Heart left ventricle (tissue), 16 donors: Measurements from ENCODE around the gene CHCHD6. TPM values are rescaled to one million over a fixed set of nuclear protein-coding genes. Genes with fewer than 3 reads are reported as not detected.

Experiments used
- ATAC-seq, 4 donors: fragments of 200-7000 bp; cut with Tn5 transposase; one replicate each; pipeline ENCODE4 v1.9.1; 2020 to 2022; ENCODE audit warnings: moderate library complexity in 4 of 4, mild to moderate bottlenecking in 3 of 4, moderate number of reproducible peaks in 1 of 4
- DNase-seq, 5 donors: peaks; one replicate each; pipeline ENCODE4 v3.0.0-alpha.2; 2020
- H3K27ac ChIP-seq, 12 donors: fragments of 200-600 bp; sonication (generic) in 4 of 12; one replicate each; pipeline versions ENCODE4 v1.5.0 to v1.8.0; 2016 to 2022; ENCODE audit warnings: mild to moderate bottlenecking in 2 of 12
- H3K27me3 ChIP-seq, 9 donors: fragments of 200-600 bp; sonication (generic) in 2 of 9; one replicate each; pipeline versions ENCODE4 v1.5.1 to v1.8.0; 2016 to 2022; ENCODE audit warnings: mild to moderate bottlenecking in 3 of 9
- H3K36me3 ChIP-seq, 9 donors: fragments of 200-600 bp; sonication (generic) in 2 of 9; one replicate each; pipeline versions ENCODE4 v1.5.0 to v1.8.0; 2018 to 2022; ENCODE audit warnings: mild to moderate bottlenecking in 2 of 9
- H3K4me1 ChIP-seq, 12 donors: fragments of 200-600 bp; sonication (generic) in 4 of 12; one replicate each; pipeline versions ENCODE4 v1.5.0 to v1.8.0; 2016 to 2022; ENCODE audit warnings: mild to moderate bottlenecking in 3 of 12
- H3K4me3 ChIP-seq, 12 donors: fragments of 200-600 bp; sonication (generic) in 4 of 12; one replicate each; pipeline versions ENCODE4 v1.5.0 to v1.8.0; 2017 to 2022; ENCODE audit warnings: mild to moderate bottlenecking in 9 of 12, moderate library complexity in 4 of 12
- H3K9me3 ChIP-seq, 12 donors: fragments of 200-600 bp; sonication (generic) in 4 of 12; one replicate each; pipeline versions ENCODE4 v1.5.0 to v1.8.0; 2016 to 2022; ENCODE audit warnings: mild to moderate bottlenecking in 1 of 12
- CTCF ChIP-seq, 12 donors: fragments of 200-600 bp; sonication (generic) in 4 of 12; IDR thresholded peaks; one replicate each; pipeline versions ENCODE4 v1.5.0 to v1.8.0; 2018 to 2022; ENCODE audit warnings: antibody characterized with exemption in 12 of 12, mild to moderate bottlenecking in 5 of 12
- POLR2A ChIP-seq, 2 donors: fragments of 450-650 bp; IDR thresholded peaks; one replicate each; pipeline ENCODE4 v1.6.1; 2017; ENCODE audit warnings: antibody characterized with exemption in 2 of 2, mild to moderate bottlenecking in 2 of 2, moderate library complexity in 2 of 2
- whole genome bisulfite sequencing, 4 donors: extraction: QIAGEN DNeasy Blood & Tissue Kit in 2 of 4; methylation state at CpG; one replicate each; pipeline versions ENCODE4 v1.1.5 to v1.1.7; 2013 to 2018; 5-methylcytosine and 5-hydroxymethylcytosine counted together
- intact Hi-C, 10 donors: fragments of 100-400 bp; cut with DNase I; formaldehyde crosslinking; loops; one replicate each; pipeline versions ENCODE4 v1.11.1 to v1.14.2; 2022
- polyA plus RNA-seq, 2 donors: library from polyadenylated mRNA; stranded (reverse); fragments of 200-250 nt; gene quantifications; one replicate each; pipeline ENCODE4 v1.2.3, GENCODE V29; 2013
- total RNA-seq, 9 donors: library from RNA; depleted of rRNA in 2 of 9; stranded (reverse); fragments of >200 nt in 2 of 9; fragmentation: NEBNext Ultra II Directional in 3 of 9; extraction: Animal tissue kit (Norgen Biotek cat#: 25700) in 3 of 9; gene quantifications; one replicate each; pipeline versions ENCODE4 v1.1.0 to v1.2.4, GENCODE V29; 2016 to 2023
- donor health status: ischemic (EF 13 %, LVEDD 7.1; RV severe dilation, severe dysfunction).
- donor health status: healthy with polysubstance abuse.
- donor health status: DM: no; HTN: yes; CAD: no.
- donor health status: DM: no; HTN: no; CAD: no.
- donor health status: ischemic (EF 25% LVEDD 6.9; RV normal size, moderate dysfunction).
- donor health status: ischemic (EF 25% LVEDD 5.7; RV mildly dilated, moderate dysfunction).
- donor health status: healthy.
- donor health status: DM: yes; HTN: yes; CAD: no.
- donor health status: ischemic (EF 35%, LVEDD 5.7; RV mildly dilated, moderate dysfunction).
- donor health status: nonischemic (EF 11% LVEDD 7.7; RV severe dilation, severe dysfunction).
- donor health status: DM: yes; HTN: yes; CAD: no.
- donor health status: PGD.
- donor health status: ischemic (EF 29% LVEDD 5.4; RV normal size, mild dysfunction).
- donor health status: nonischemic (EF 23%, LVEDD 6.1; RV moderate dilation, normal function).

CHCHD6 gene
- total and polyA plus RNA-seq, 11 donors, result 7.7 to 29.3 (median 11.6) TPM

GRCh38 chr3:126982471-126983175, 278.6 kb downstream of the CHCHD6 start, which contains the start of gene PLXNA1:
Gene PLXNA1 (plus strand): TSS chr3:126983115. CDS start chr3:126988594, 5,479 bp downstream.
- ATAC-seq (peak; percentile 47 to 85 (median 78)), DNase-seq (peak; percentile 76 to 91 (median 77))
- WGBS, 4 donors, result 1 to 3% (median 1%) methylated on average over 32 to 89 of the region's 89 CpGs
- Histone ChIP-seq H3K4me1 (peaks cover 0 to 50% (median 24%) of the 10 kb centered on the region in 12 donors), H3K36me3 (no peaks in the 10 kb centered on the region), H3K9me3 (no peaks in the 10 kb centered on the region), H3K27me3 (peaks cover 0 to 4% (median 0%) of the 10 kb centered on the region in 9 donors), H3K4me3 (peak within 1 kb of the TSS; percentile 60 to 91 (median 78)), H3K27ac (peak within 1 kb of the TSS in 11 of 12 donors; percentile 60 to 93 (median 74))
- peak in 1 of 2 donors; percentile 35 for TF ChIP-seq POLR2A (IDR thresholded peaks at IDR 0.05)
- peak; percentile 81 to 93 (median 88) for TF ChIP-seq CTCF (IDR thresholded peaks at IDR 0.05)
- intact Hi-C loops, result loop anchor here (1.0 to 10.0 kb wide), 15 partner anchors 152 to 565 kb away; no protein-coding TSS in a partner anchor

DNA sequence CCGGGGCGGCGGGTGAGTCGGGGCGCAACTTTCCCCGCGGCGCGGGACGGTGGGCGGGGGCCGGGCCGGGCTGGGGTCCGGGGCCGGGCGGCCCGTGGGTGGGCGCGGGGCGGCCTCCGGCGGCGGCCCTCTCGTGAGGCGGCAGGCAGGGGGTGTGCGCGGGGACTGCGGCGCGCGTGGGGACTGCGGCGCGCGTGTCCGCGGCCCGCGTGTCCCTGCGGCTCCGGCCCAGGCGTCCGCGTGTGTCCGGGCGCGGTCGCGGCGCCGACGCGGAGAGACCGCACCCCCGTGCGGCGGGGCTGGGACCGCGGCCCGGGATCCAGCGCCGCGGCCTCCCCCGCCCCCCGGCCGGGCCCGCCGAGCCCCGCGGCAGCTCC, 279.2 kb downstream of the CHCHD6 start:
- Histone ChIP-seq H3K36me3 (peaks cover 0 to under 1% (median 0%) of the 10 kb centered on the region in 9 donors), H3K27me3 (peaks cover 0 to 4% (median 0%) of the 10 kb centered on the region in 9 donors), H3K27ac (peak overlapping the region in 2 of 12 donors; percentile 79 to 80), H3K9me3 (no peaks in the 10 kb centered on the region), H3K4me3 (peak overlapping the region; percentile 60 to 91 (median 78)), H3K4me1 (peaks cover 0 to 50% (median 25%) of the 10 kb centered on the region in 12 donors)
- ATAC-seq (no peak), DNase-seq (no peak)
- TF ChIP-seq POLR2A (IDR thresholded peaks at IDR 0.05) (no peak), CTCF (IDR thresholded peaks at IDR 0.05) (no peak)
- intact Hi-C loops, result loop anchor here (2.0 to 10.0 kb wide), 14 partner anchors 152 to 564 kb away; no protein-coding TSS in a partner anchor
- 0 to 2% (median 1%) methylated on average over 9 to 70 of the region's 70 CpGs for WGBS, 4 donors

GRCh38 chr3:126983653-126984390, 279.8 kb downstream of the CHCHD6 start:
- H3K4me3 ChIP-seq, result peak overlapping the region; percentile 60 to 91 (median 78)
- H3K36me3 ChIP-seq, result peaks cover 0 to 6% (median 0%) of the 10 kb centered on the region in 9 donors
- H3K4me1 ChIP-seq, result peaks cover 0 to 50% (median 25%) of the 10 kb centered on the region in 12 donors
- peaks cover 0 to 4% (median 0%) of the 10 kb centered on the region in 9 donors for H3K27me3 ChIP-seq
- 1 to 3% (median 1%) methylated on average over 24 to 61 of the region's 61 CpGs for WGBS, 4 donors
- peak overlapping the region in 9 of 12 donors; percentile 8 to 80 (median 49) for H3K27ac ChIP-seq
- DNase-seq, result no peak
- TF ChIP-seq POLR2A (IDR thresholded peaks at IDR 0.05) (no peak), CTCF (IDR thresholded peaks at IDR 0.05) (no peak)
- no peaks in the 10 kb centered on the region for H3K9me3 ChIP-seq
- peak in 2 of 4 donors; percentile 2 to 15 for ATAC-seq
- intact Hi-C loops, result loop anchor here (2.0 to 10.0 kb wide), 14 partner anchors 151 to 563 kb away; no protein-coding TSS in a partner anchor
